ENCODE results near the gene LRRC43. TPM values are rescaled to one million over a fixed set of nuclear protein-coding genes. Genes with fewer than 3 reads are reported as not detected.
A peak's percentile ranks its signal among the peaks of the same experiment; 100 is the strongest.

LRRC43 gene
- total RNA-seq, 1 donor from 2014 or later, result 0.99 TPM

- no peak for DNase-seq (ENCODE audit: low read depth in 2 of 2)
Observed at GRCh38 chr12:122216445-122216844, 33.5 kb downstream of the LRRC43 start.

GRCh38 chr12:122225683-122226365 lies 42.9 kb downstream of the LRRC43 start, which contains the start of gene DIABLO:
Gene DIABLO, minus strand, starts transcription at chr12:122226052. Its CDS starts 38 bp downstream, at chr12:122226014.
- peak; percentile 100 for DNase-seq (ENCODE audit: low read depth in 2 of 2)

GRCh38 chr12:122226366-122227125 lies 43.6 kb downstream of the LRRC43 start:
- no peak for DNase-seq (ENCODE audit: low read depth in 2 of 2)

- no peak for DNase-seq (ENCODE audit: low read depth in 2 of 2)
Observed at GRCh38 chr12:122227341-122227740, 44.4 kb downstream of the LRRC43 start.

GRCh38 chr12:122228092-122228491 lies 45.2 kb downstream of the LRRC43 start:
- no peak for DNase-seq (ENCODE audit: low read depth in 2 of 2)

GRCh38 chr12:122230798-122231197 lies 47.9 kb downstream of the LRRC43 start:
- no peak for DNase-seq (ENCODE audit: low read depth in 2 of 2)

GRCh38 chr12:122232691-122233090 lies 49.8 kb downstream of the LRRC43 start:
- DNase-seq (ENCODE audit: low read depth in 2 of 2), result no peak

GRCh38 chr12:122235741-122236140 lies 52.8 kb downstream of the LRRC43 start:
- no peak for DNase-seq (ENCODE audit: low read depth in 2 of 2)

GRCh38 chr12:122238861-122239260 lies 55.9 kb downstream of the LRRC43 start:
- DNase-seq (ENCODE audit: low read depth in 2 of 2), result no peak

- no peak for DNase-seq (ENCODE audit: low read depth in 2 of 2)
Observed at GRCh38 chr12:122243965-122244364, 61.0 kb downstream of the LRRC43 start.

- DNase-seq (ENCODE audit: low read depth in 2 of 2), result no peak
Observed at GRCh38 chr12:122244565-122245371, 61.8 kb downstream of the LRRC43 start.

- DNase-seq (ENCODE audit: low read depth in 2 of 2), result no peak
Observed at GRCh38 chr12:122245553-122245952, 62.6 kb downstream of the LRRC43 start.

GRCh38 chr12:122250047-122250446 lies 67.1 kb downstream of the LRRC43 start:
- DNase-seq (ENCODE audit: low read depth in 2 of 2), result no peak

- no peak for DNase-seq (ENCODE audit: low read depth in 2 of 2)
Observed at GRCh38 chr12:122250536-122250935, 67.6 kb downstream of the LRRC43 start.

Other genes with a start within 250 kb of the LRRC43 start
- 5.4 and 6.3 TPM in 2 replicates for gene BCL7A, start 161.2 kb upstream of the LRRC43 start, total RNA-seq
- 15.7 and 20.0 TPM in 2 replicates for gene MLXIP, start 104.4 kb upstream of the LRRC43 start, total RNA-seq
- not detected in 2 replicates for gene IL31, start 8.9 kb upstream of the LRRC43 start, total RNA-seq
- under 0.01 and 0.20 TPM in 2 replicates for gene B3GNT4, start 20.6 kb downstream of the LRRC43 start, total RNA-seq
- gene DIABLO, start 42.9 kb downstream of the LRRC43 start, total RNA-seq, result 53.6 and 55.4 TPM in 2 replicates
- 13.3 and 14.1 TPM in 2 replicates for gene VPS33A, start 83.4 kb downstream of the LRRC43 start, total RNA-seq
- 20.7 and 29.2 TPM in 2 replicates for gene CLIP1, start 239.5 kb downstream of the LRRC43 start, total RNA-seq